ENCODE measurements around the gene PACS2. TPM values are rescaled to one million over a fixed set of nuclear protein-coding genes. Genes with fewer than 3 reads are reported as not detected.

Gene PACS2
- polyA plus RNA-seq, 3 donors: 3.1 to 87.0 (median 3.7) TPM

DNA sequence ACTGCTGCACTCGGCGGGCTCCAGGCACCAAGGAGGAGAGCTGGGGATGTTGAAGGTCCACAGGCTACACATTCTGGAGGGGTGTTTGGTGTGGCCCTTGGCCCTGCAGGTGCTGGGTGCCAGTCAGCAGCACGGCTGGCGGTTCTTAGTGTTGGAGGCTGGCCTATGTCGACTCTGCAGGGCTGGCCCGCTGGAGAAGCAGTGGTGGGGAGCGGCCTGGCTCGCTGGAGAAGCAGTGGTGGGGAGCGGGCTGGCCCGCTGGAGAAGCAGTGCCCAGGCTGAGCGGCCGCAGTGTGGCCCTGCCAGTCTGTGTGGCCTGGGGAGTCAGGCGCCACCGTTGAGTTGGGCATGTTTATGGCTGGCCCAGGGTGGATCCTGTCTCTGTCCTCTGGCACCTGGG lies 132.4 kb downstream of the PACS2 start:
- WGBS (ENCODE audit: insufficient coverage): 93% methylated on average over 14 of the region's 14 CpGs

More for the DNA sequence above, 132.4 kb downstream of the PACS2 start:
- Mint-ChIP-seq H3K4me1 (no peaks in the 10 kb centered on the region), H3K36me3 (peaks cover 27 to 57% of the 10 kb centered on the region in 2 donors), H3K9me3 (no peaks in the 10 kb centered on the region), H3K27me3 (ENCODE audit: low read depth in 3 of 3) (peaks cover 0 to 3% (median 0%) of the 10 kb centered on the region in 3 donors), H3K27ac (peak overlapping the region in 1 of 7 donors; percentile 50), H3K4me3 (no peak overlapping the region)
- intact Hi-C loops (cut with micrococcal nuclease): loop anchor here (5.0 to 10.0 kb wide), 3 partner anchors 45 to 78 kb away; partner anchors contain the start of genes TEDC1 (in 1 of the 2) and TMEM121 (in 1 of the 2)
- Histone ChIP-seq H3K27me3 (ENCODE audit: control insufficient read depth in 2 of 2, insufficient read depth in 2 of 2, low read length in 2 of 2) (no peaks in the 10 kb centered on the region), H3K4me1 (ENCODE audit: control insufficient read depth in 1 of 2, insufficient read depth in 2 of 2, low read length in 2 of 2) (no peaks in the 10 kb centered on the region), H3K4me3 (replicated peaks in 1 of 3; ENCODE audit: low read depth in 2 of 3, low read length in 3 of 3) (no peak overlapping the region), H2AFZ (ENCODE audit: insufficient read depth, low read depth, low read length, poor library complexity, severe bottlenecking) (no peak overlapping the region), H3K9ac (ENCODE audit: insufficient read depth, low read length, poor library complexity, severe bottlenecking) (no peak overlapping the region), H3K79me2 (ENCODE audit: insufficient read depth, low read length) (no peaks in the 10 kb centered on the region), H4K20me1 (ENCODE audit: insufficient read depth, low read length) (peaks cover 12% of the 10 kb centered on the region), H3K27ac (ENCODE audit: low read depth in 1 of 2, low read length in 2 of 2) (no peak overlapping the region), H3K36me3 (replicated peaks in 1 of 2; ENCODE audit: control insufficient read depth in 1 of 2, insufficient read depth in 2 of 2, low read length in 2 of 2) (peaks cover 24 to 44% of the 10 kb centered on the region in 2 donors), H3K9me3 (replicated peaks in 1 of 2; ENCODE audit: control insufficient read depth in 1 of 2, insufficient read depth in 1 of 2, low read length in 2 of 2) (no peaks in the 10 kb centered on the region), H3K4me2 (replicated peaks; ENCODE audit: extremely low read depth, low read length, poor library complexity, severe bottlenecking) (no peak overlapping the region)
- no peak for DNase-seq
- TF ChIP-seq, protein P1, sequence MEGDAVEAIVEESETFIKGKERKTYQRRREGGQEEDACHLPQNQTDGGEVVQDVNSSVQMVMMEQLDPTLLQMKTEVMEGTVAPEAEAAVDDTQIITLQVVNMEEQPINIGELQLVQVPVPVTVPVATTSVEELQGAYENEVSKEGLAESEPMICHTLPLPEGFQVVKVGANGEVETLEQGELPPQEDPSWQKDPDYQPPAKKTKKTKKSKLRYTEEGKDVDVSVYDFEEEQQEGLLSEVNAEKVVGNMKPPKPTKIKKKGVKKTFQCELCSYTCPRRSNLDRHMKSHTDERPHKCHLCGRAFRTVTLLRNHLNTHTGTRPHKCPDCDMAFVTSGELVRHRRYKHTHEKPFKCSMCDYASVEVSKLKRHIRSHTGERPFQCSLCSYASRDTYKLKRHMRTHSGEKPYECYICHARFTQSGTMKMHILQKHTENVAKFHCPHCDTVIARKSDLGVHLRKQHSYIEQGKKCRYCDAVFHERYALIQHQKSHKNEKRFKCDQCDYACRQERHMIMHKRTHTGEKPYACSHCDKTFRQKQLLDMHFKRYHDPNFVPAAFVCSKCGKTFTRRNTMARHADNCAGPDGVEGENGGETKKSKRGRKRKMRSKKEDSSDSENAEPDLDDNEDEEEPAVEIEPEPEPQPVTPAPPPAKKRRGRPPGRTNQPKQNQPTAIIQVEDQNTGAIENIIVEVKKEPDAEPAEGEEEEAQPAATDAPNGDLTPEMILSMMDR (IDR thresholded peaks at IDR 0.05): no peak

Other genes starting within 250 kb of the PACS2 start
- 10 to 100 TPM in 2 of 3 donors, 1 to 10 TPM in 1; 6.3 to 19.0 (median 13.0) TPM for gene GPR132, start 249.3 kb upstream of the PACS2 start, polyA plus RNA-seq
- 1 to 10 TPM in 1 of 3 donors, not detected in 2; 1.2 TPM for gene JAG2, start 146.0 kb upstream of the PACS2 start, polyA plus RNA-seq
- 10 to 100 TPM; 22.0 to 37.4 (median 23.9) TPM for gene NUDT14, start 133.4 kb upstream of the PACS2 start, polyA plus RNA-seq
- gene BTBD6, start 66.2 kb upstream of the PACS2 start, polyA plus RNA-seq: 10 to 100 TPM in 1 of 3 donors, 1 to 10 TPM in 2; 1.3 to 24.4 (median 6.3) TPM
- gene BRF1, start 13.7 kb upstream of the PACS2 start, polyA plus RNA-seq: 10 to 100 TPM in 1 of 3 donors, 1 to 10 TPM in 2; 2.3 to 20.5 (median 2.5) TPM
- 1 to 10 TPM in 1 of 3 donors, under 1 TPM in 2; 0.52 to 2.2 (median 0.57) TPM for gene TEX22, start 83.8 kb downstream of the PACS2 start, polyA plus RNA-seq
- gene MTA1, start 105.1 kb downstream of the PACS2 start, polyA plus RNA-seq: 100 to 1,000 TPM in 1 of 3 donors, 1 to 10 TPM in 1, under 1 TPM in 1; 0.91 to 102 (median 2.0) TPM
- 1 to 10 TPM; 2.1 to 4.0 (median 3.3) TPM for gene CRIP2, start 160.1 kb downstream of the PACS2 start, polyA plus RNA-seq
- 1,000 to 10,000 TPM in 2 of 3 donors, 100 to 1,000 TPM in 1; 688 to 2,084 (median 1,032) TPM for gene CRIP1, start 172.1 kb downstream of the PACS2 start, polyA plus RNA-seq
- gene TEDC1, start 176.5 kb downstream of the PACS2 start, polyA plus RNA-seq: 10 to 100 TPM in 1 of 3 donors, 1 to 10 TPM in 2; 7.8 to 23.4 (median 9.0) TPM
- under 1 TPM in 2 of 3 donors, not detected in 1; 0.08 to 0.11 TPM for gene TMEM121, start 211.8 kb downstream of the PACS2 start, polyA plus RNA-seq